Fibroblast of pulmonary artery (primary cell): Measurements from ENCODE around the gene PGLYRP2.

Experiments
- DNase-seq: peaks from one replicate; pipeline ENCODE4 v3.0.0-alpha.2; 2010; ENCODE audit warnings: low read depth
- H3K4me3 ChIP-seq: replicated peaks from 2 replicates; pipeline ENCODE4 v1.5.1; 2011; ENCODE audit warnings: low read depth, mild to moderate bottlenecking, control low read depth, low read length, moderate library complexity
- TF ChIP-seq, protein P1 (sequence below): IDR thresholded peaks from 2 replicates; pipeline ENCODE4 v1.5.1; 2011; ENCODE audit warnings: mild to moderate bottlenecking, control low read depth, low read length, inconsistent platforms; ENCODE audit errors: missing control alignments

The PGLYRP2 gene

DNA sequence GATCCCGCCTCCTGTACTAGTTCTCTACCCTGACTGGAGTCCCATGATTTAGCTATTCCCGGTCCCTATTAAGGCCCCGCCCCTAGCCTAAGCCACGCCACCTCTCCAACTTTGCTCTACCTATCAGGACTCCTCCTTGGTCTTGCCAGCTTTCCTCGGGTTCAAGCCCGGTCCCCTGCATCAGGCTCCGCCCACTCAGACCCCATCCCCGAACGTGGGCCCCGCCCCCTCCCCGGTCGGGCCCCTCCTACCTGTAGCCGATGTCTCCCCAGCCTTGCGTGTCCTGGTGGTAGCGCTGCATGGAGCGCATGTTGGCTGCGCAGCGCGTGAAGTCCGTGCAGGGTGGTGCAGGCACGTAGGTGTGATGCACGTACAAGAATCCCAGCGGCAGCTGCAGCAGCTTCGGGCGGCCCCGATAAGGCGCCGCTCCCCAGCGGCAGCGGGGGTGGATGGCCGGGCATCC, 7.6 kb downstream of the PGLYRP2 start:
- TF ChIP-seq, protein P1, sequence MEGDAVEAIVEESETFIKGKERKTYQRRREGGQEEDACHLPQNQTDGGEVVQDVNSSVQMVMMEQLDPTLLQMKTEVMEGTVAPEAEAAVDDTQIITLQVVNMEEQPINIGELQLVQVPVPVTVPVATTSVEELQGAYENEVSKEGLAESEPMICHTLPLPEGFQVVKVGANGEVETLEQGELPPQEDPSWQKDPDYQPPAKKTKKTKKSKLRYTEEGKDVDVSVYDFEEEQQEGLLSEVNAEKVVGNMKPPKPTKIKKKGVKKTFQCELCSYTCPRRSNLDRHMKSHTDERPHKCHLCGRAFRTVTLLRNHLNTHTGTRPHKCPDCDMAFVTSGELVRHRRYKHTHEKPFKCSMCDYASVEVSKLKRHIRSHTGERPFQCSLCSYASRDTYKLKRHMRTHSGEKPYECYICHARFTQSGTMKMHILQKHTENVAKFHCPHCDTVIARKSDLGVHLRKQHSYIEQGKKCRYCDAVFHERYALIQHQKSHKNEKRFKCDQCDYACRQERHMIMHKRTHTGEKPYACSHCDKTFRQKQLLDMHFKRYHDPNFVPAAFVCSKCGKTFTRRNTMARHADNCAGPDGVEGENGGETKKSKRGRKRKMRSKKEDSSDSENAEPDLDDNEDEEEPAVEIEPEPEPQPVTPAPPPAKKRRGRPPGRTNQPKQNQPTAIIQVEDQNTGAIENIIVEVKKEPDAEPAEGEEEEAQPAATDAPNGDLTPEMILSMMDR: no peak
- no peak for DNase-seq
- no peak overlapping the region for H3K4me3 ChIP-seq

DNA sequence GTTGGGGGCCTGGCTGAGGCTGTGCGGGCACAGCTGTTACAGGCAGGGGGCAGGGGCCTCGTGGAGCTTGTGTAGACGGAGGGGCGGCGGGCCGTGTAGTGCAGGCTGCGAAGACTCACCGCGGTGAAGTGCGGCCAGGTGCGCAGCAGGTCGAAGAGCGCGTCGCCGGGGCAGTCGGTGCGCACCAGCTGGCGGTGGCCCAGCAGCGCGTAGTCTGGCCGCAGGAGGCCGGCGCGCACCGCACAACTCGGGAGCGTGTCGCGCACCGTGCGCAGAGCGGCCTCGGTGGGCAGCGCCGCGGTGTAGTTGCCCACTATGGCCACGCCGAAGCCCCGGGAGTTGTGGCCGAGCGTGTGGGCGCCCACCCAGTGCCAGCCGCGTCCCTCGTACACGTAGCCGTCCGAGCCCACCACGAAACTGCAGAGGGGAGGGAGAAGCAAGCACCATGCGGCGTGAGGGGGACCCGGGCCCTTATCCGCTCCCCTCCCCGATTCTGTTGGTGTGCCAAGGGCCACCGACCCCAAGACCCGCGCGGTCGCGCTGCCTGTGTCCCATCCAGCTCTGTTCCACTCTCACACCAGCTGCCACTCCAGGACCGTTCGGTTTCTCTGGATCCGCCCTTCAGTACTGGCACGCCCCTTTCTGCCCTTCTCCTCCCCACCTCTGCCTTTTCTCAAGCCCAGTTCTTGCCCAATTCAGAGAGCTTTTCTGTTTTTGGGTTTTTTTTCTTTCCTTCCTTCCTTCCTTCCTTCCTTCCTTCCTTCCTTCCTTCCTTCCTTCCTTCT, 9.6 kb downstream of the PGLYRP2 start:
- no peak for DNase-seq
- peak overlapping the region; percentile 28 for H3K4me3 ChIP-seq

DNA sequence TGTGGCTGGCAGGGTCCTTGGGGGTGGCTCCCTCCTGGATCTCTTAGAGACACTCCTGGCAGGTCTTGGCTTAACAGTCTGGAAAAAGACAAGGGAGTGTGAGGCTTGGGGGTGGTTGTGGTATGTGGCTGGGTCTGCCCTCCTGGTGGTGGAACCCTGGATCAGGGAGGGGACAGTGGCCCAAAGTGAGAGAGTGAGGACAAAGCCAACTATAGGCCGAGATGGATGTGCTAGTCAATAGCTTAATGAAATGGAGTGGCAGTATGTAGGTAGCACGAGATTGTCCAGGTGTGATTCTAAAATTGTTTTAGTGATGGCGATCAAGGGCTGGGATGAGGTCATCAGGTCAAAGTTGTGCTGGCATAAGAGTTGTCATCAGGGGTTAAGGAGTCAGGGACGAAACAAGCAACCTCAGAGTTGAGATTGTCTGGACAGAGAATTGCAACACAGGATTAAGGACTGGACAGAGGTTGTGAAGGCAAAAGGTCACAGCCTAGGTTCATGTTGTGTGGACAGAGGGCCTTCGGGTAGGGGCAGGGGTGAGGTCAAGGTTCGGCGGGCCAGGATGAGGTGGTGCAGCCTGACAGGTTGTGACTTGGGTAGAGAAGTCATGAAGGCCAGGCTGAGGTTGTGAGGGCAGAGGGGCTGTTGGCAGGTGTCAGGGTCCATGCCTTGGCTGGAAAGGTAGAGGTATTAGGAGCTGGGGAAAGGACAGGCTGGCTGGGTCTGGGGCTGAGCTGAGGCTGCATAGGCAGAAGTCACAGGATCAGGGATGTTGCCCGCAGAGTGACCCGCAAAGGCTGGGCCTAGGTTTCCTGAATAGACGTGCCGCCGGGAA, 10.4 kb downstream of the PGLYRP2 start:
- TF ChIP-seq, protein P1: no peak
- H3K4me3 ChIP-seq: no peak overlapping the region
- no peak for DNase-seq

More for the DNA sequence above, 9.6 kb downstream of the PGLYRP2 start:
- TF ChIP-seq, protein P1: no peak

DNA sequence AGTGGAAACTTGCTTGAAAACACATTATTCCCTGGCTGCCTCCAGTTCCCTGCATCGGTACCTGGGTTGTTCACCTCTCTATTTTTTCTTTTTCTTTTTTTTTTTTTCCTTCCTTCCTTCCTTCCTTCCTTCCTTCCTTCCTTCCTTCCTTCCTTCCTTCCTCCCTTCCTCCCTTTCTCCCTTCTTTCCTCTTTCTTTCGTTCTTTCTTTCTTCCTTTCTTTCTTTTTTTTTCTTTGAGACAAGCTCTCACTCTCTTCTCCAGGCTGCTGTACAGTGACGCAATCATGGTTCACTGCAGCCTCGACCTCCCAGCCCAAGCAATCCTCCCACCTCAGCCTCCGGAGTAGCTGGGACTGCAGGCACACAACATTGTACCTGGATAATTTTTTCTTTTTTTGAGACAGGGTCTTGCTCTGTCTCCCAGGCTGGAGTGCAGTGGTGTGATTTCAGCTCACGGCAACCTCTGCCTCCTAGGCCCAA, 11.5 kb downstream of the PGLYRP2 start:
- TF ChIP-seq, protein P1: no peak
- no peak overlapping the region for H3K4me3 ChIP-seq
- no peak for DNase-seq

DNA sequence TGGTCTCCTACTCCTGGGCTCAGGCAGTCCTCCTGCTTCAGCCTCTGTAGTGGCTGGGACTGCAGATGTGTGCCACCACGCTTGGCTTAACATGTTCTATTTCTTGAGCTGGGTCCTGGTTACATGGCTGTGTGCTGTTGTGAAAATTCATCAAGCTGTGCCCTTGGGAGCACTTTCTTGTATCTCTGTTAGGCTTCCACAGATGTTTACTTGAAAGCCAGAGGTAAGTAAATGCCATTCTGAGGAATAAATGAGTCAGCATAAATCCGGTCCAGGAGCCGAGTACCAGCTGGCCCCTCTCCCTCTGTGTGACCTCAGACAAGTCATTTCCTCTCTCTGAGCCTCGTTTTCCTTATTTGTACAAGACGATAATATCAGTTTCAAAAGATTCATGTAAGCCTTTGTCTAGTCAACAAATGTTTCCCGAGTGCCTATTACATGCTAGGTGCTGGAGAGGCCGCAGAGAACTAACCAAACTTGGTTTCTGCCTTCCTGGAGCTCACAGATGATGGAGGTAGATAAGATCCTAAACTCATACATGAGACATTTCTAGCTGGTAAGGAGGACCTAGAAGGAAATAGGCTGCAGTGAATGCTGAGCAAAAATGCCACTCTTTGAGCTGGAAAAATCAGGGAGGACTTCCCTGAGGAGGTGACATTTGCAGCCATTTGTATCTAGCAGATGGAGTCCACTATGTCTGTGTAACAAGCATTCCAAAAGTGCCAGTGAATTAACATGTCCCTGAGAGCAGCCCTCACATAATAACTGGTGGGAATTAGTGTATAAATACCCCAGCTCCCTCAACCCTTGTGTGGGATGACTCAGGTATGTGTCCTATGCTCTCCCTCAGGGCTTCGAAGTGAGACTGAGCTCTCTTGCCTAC, 12.2 kb downstream of the PGLYRP2 start:
- peak; percentile 87 for DNase-seq
- no peak overlapping the region for H3K4me3 ChIP-seq
- TF ChIP-seq, protein P1: no peak
